B cell (primary cell): ENCODE data around the gene MYL6. TPM values are rescaled to one million over a fixed set of nuclear protein-coding genes. Genes with fewer than 3 reads are reported as not detected.

Experiments
- ATAC-seq: fragments of 200-7000 bp; cut with Tn5 transposase; one replicate; pipeline ENCODE4 v1.10.0; 2021; ENCODE audit warnings: low read depth, mild to moderate bottlenecking, moderate number of reproducible peaks, moderate library complexity
- CTCF ChIA-PET: fragments of 350-600 bp; sonication (Branson Sonifier 250); formaldehyde crosslinking; loops from one replicate; lab custom pipeline; 2021; ENCODE audit warnings: antibody characterized with exemption, inconsistent platforms; lab: Charles Lee
- POLR2A ChIA-PET: fragments of 350-600 bp; sonication (Branson Sonifier 250); formaldehyde crosslinking; loops from one replicate; lab custom pipeline; 2021; ENCODE audit warnings: antibody characterized with exemption; lab: Charles Lee
- DNase-seq: peaks from one replicate; pipeline ENCODE4 v3.0.0; 2013
- H2AFZ ChIP-seq: 2 replicates; pipeline ENCODE4 v1.6.1; 2012; ENCODE audit warnings: mild to moderate bottlenecking, low read depth, low read length; ENCODE audit not compliant: insufficient read depth, poor library complexity, severe bottlenecking
- H3K27ac ChIP-seq, 2 donors: 1 replicate in 1 of 2; 2 replicates in 1 of 2; pipeline ENCODE4 v1.5.1; 2012 to 2013; ENCODE audit warnings: low read length in 2 of 2, mild to moderate bottlenecking in 2 of 2, moderate library complexity in 1 of 2
- H3K27me3 ChIP-seq, 4 experiments: fragments of 200-600 bp in 1 of 4; sonication (generic) in 1 of 4; replicated peaks in 1 of 4; 1 replicate in 2 of 4; 2 replicates in 2 of 4; pipeline versions ENCODE4 v1.6.1 to v1.7.0; 2013 to 2016; ENCODE audit warnings: low read length in 3 of 4, mild to moderate bottlenecking in 2 of 4, mixed read lengths in 1 of 4, moderate library complexity in 1 of 4; ENCODE audit not compliant: insufficient read depth in 4 of 4, control insufficient read depth in 3 of 4; ENCODE audit errors: control extremely low read depth in 1 of 4
- H3K36me3 ChIP-seq, 2 experiments: replicated peaks in 1 of 2; 1 replicate in 1 of 2; 2 replicates in 1 of 2; pipeline versions ENCODE4 v1.6.1 to v1.7.1; 2013; ENCODE audit warnings: low read length in 1 of 2; ENCODE audit not compliant: insufficient read depth in 2 of 2, control insufficient read depth in 1 of 2; ENCODE audit errors: control extremely low read depth in 1 of 2, extremely low read depth in 1 of 2
- H3K4me1 ChIP-seq, 2 donors: fragments of 200-600 bp in 1 of 2; sonication (generic) in 1 of 2; 1 replicate in 1 of 2; 2 replicates in 1 of 2; pipeline versions ENCODE4 v1.5.1 to v1.6.1; 2013 to 2017; ENCODE audit warnings: low read length in 2 of 2; ENCODE audit not compliant: control insufficient read depth in 2 of 2, insufficient read depth in 2 of 2
- H3K4me2 ChIP-seq: replicated peaks from 2 replicates; pipeline ENCODE3; 2012; ENCODE audit warnings: mild to moderate bottlenecking, low read depth, low read length; ENCODE audit not compliant: poor library complexity, severe bottlenecking
- H3K4me3 ChIP-seq, 5 experiments: fragments of 200-600 bp in 1 of 5; sonication (generic) in 1 of 5; 1 replicate in 3 of 5; 2 replicates in 2 of 5; pipeline versions ENCODE4 v1.5.1 to v1.7.0; 2011 to 2016; ENCODE audit warnings: low read length in 4 of 5, mild to moderate bottlenecking in 4 of 5, low read depth in 2 of 5, control low read depth in 1 of 5, moderate library complexity in 1 of 5; ENCODE audit not compliant: insufficient read depth in 1 of 5; ENCODE audit errors: control extremely low read depth in 1 of 5, extremely low read depth in 1 of 5
- H3K79me2 ChIP-seq: fragments of 200-600 bp; sonication (generic); one replicate; pipeline ENCODE4 v1.6.0; 2016; ENCODE audit warnings: low read length; ENCODE audit not compliant: control insufficient read depth, insufficient read depth
- H3K9ac ChIP-seq: fragments of 200-600 bp; sonication (generic); 2 replicates; pipeline ENCODE4 v1.6.1; 2017; ENCODE audit warnings: mild to moderate bottlenecking, low read length, moderate library complexity
- H3K9me3 ChIP-seq, 3 donors: one replicate each; pipeline versions ENCODE4 v1.6.1 to v1.7.1; 2013; ENCODE audit warnings: low read length in 2 of 3; ENCODE audit not compliant: control insufficient read depth in 2 of 3, insufficient read depth in 1 of 3; ENCODE audit errors: control extremely low read depth in 1 of 3
- H4K20me1 ChIP-seq: 2 replicates; pipeline ENCODE4 v1.6.0; 2012; ENCODE audit warnings: mild to moderate bottlenecking, low read length; ENCODE audit not compliant: insufficient read depth, control insufficient read depth, poor library complexity, severe bottlenecking
- H3K27ac Mint-ChIP-seq: one replicate; pipeline ENCODE4 v1.8.0; 2021; ENCODE audit warnings: mixed read lengths
- H3K27me3 Mint-ChIP-seq: one replicate; pipeline ENCODE4 v1.8.0; 2021; ENCODE audit warnings: mixed read lengths
- H3K4me1 Mint-ChIP-seq: one replicate; pipeline ENCODE4 v1.8.0; 2021; ENCODE audit warnings: mixed read lengths
- H3K4me3 Mint-ChIP-seq: one replicate; pipeline ENCODE4 v1.8.0; 2021; ENCODE audit warnings: mixed read lengths
- H3K9me3 Mint-ChIP-seq: one replicate; pipeline ENCODE4 v1.8.0; 2022; ENCODE audit warnings: mixed read lengths; ENCODE audit not compliant: insufficient read depth
- EZH2 ChIP-seq: IDR thresholded peaks from 2 replicates; pipeline ENCODE4 v1.6.1; 2012; ENCODE audit warnings: borderline replicate concordance, low read depth, mild to moderate bottlenecking, moderate library complexity, low read length; ENCODE audit not compliant: insufficient read depth, poor library complexity, severe bottlenecking
- intact Hi-C: fragments of 100-400 bp; cut with micrococcal nuclease; formaldehyde crosslinking; loops from one replicate; pipeline ENCODE4 v1.10.0; 2022
- polyA plus RNA-seq: library from polyadenylated mRNA; depleted of rRNA; stranded (reverse); fragments of >200 nt; gene quantifications from 2 replicates; pipeline ENCODE4 v1.2.3, GENCODE V29; 2012
- total RNA-seq, 2 donors: library from RNA; stranded (reverse); fragments of 120-200 nt in 1 of 2; gene quantifications; 1 replicate in 1 of 2; 2 replicates in 1 of 2; pipeline versions ENCODE4 v1.2.3 to v1.2.4, GENCODE V29; 2013 to 2022
- TF ChIP-seq, protein P1 (sequence below): fragments of 200-600 bp; IDR thresholded peaks from one replicate; pipeline ENCODE4 v1.8.0; 2022; ENCODE audit warnings: antibody characterized with exemption, mild to moderate bottlenecking

The MYL6 gene
- total and polyA plus RNA-seq, 2 donors (not counting 1 experiment from before 2014, with no cell fraction given): 675 to 711 TPM

DNA sequence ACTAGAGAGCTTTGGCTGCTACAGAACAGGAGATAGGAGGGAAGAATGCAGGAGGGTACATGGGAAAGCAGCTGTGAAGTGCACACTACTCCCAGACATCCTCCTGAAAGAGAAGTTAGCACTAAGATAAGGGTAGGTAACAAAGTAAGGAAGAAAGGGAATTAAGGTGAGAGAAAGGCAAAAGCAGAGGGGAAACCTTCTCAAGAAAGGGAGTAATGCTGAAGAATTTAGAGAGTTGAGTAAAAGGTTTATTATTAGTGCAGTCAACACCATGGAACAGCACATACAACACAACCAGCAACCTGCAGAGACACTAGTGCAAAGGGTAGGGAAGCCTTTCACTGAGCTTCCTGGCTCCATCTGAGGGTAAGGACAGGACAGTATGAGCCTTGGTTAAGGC lies 46.1 kb downstream of the MYL6 start:
- Histone ChIP-seq H3K4me2 (no peak overlapping the region), H3K9ac (no peak overlapping the region), H3K9me3 (no peaks in the 10 kb centered on the region), H4K20me1 (no peaks in the 10 kb centered on the region), H3K27ac (peak overlapping the region in 1 of 2 donors; percentile 46), H3K4me3 (no peak overlapping the region), H3K4me1 (peaks cover 9 to 14% of the 10 kb centered on the region in 2 donors), H3K27me3 (no peaks in the 10 kb centered on the region), H3K79me2 (no peaks in the 10 kb centered on the region), H2AFZ (no peak overlapping the region), H3K36me3 (peaks cover 3 to 39% of the 10 kb centered on the region in 2 experiments)
- ChIA-PET CTCF (interaction anchor here (0.7 to 7.6 kb wide), 8 partner anchors 8 to 260 kb away, joined by 4 to 126 read pairs (median 10); partner anchors contain the start of genes COQ10A, NABP2, RNF41 and SMARCC2), POLR2A (interaction anchor here (0.9 to 1.7 kb wide), 2 partner anchors 9 to 17 kb away, joined by 5 read pairs; partner anchors contain the start of gene RNF41)
- Mint-ChIP-seq H3K9me3 (no peaks in the 10 kb centered on the region), H3K27ac (peak overlapping the region; percentile 81), H3K27me3 (no peaks in the 10 kb centered on the region), H3K4me3 (no peak overlapping the region), H3K4me1 (peaks cover 37% of the 10 kb centered on the region)
- TF ChIP-seq, protein P1, sequence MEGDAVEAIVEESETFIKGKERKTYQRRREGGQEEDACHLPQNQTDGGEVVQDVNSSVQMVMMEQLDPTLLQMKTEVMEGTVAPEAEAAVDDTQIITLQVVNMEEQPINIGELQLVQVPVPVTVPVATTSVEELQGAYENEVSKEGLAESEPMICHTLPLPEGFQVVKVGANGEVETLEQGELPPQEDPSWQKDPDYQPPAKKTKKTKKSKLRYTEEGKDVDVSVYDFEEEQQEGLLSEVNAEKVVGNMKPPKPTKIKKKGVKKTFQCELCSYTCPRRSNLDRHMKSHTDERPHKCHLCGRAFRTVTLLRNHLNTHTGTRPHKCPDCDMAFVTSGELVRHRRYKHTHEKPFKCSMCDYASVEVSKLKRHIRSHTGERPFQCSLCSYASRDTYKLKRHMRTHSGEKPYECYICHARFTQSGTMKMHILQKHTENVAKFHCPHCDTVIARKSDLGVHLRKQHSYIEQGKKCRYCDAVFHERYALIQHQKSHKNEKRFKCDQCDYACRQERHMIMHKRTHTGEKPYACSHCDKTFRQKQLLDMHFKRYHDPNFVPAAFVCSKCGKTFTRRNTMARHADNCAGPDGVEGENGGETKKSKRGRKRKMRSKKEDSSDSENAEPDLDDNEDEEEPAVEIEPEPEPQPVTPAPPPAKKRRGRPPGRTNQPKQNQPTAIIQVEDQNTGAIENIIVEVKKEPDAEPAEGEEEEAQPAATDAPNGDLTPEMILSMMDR: no peak
- no peak for TF ChIP-seq EZH2
- ATAC-seq (no peak), DNase-seq (no peak)
- intact Hi-C loops: no loop called here

DNA sequence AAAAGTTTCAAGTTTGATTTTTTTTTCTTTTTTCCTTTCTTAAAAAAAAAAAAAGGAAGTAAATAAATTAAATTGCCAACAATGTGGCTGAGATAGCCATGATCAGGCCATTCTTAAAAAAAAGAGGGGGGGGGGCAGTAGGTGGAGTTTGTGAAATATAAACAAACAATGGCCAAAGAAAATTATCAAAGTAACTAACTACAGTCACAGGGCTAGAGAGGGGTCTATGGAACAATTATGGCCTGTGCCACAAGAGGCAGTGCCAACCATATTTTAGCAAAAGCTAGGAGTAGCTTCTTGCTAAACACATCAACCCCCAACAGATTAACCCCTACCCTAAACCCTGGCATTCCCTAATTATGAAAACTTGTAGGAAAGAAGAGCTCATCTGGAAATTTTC lies 47.3 kb downstream of the MYL6 start:
- intact Hi-C loops: loop anchor here (5.0 kb wide), 2 partner anchors 52 to 262 kb away; partner anchors contain the start of genes ANKRD52 and SPRYD4
- Histone ChIP-seq H3K9me3 (no peaks in the 10 kb centered on the region), H3K4me1 (peaks cover 9 to 15% of the 10 kb centered on the region in 2 donors), H3K4me2 (no peak overlapping the region), H3K4me3 (no peak overlapping the region), H2AFZ (no peak overlapping the region), H3K27me3 (no peaks in the 10 kb centered on the region), H3K9ac (no peak overlapping the region), H4K20me1 (peaks cover 6% of the 10 kb centered on the region), H3K79me2 (peaks cover 8% of the 10 kb centered on the region), H3K36me3 (peaks cover 3 to 48% of the 10 kb centered on the region in 2 experiments), H3K27ac (peak overlapping the region; percentile 9 to 52)
- H3K4me3 Mint-ChIP-seq: no peak overlapping the region
- peak overlapping the region; percentile 89 for H3K27ac Mint-ChIP-seq
- ChIA-PET POLR2A (interaction anchor here (0.6 to 4.9 kb wide), 3 partner anchors 11 to 212 kb away, joined by 3 to 65 read pairs (median 4); partner anchors contain the start of gene RNF41), CTCF (interaction anchor here (0.7 to 7.6 kb wide), 14 partner anchors 13 to 400 kb away, joined by 3 to 126 read pairs (median 4); partner anchors contain the start of genes ANKRD52, COQ10A, NABP2 and RNF41)
- ATAC-seq (no peak), DNase-seq (peak; percentile 35)
- H3K4me1 Mint-ChIP-seq: peaks cover 45% of the 10 kb centered on the region
- TF ChIP-seq EZH2: no peak
- TF ChIP-seq, protein P1: peak; percentile 35
- H3K27me3 Mint-ChIP-seq: no peaks in the 10 kb centered on the region
- no peaks in the 10 kb centered on the region for H3K9me3 Mint-ChIP-seq
